BLaER1 (cell line): ENCODE results near the gene BAZ1A.
A peak's percentile ranks its signal among the peaks of the same experiment; 100 is the strongest.

Source experiments
- H3K27ac ChIP-seq: shearing (Covaris generic); formaldehyde crosslinking; 2 replicates; pipeline ENCODE4 v1.8.1; 2022
- H3K27me3 ChIP-seq: shearing (Covaris generic); formaldehyde crosslinking; 2 replicates; pipeline ENCODE4 v1.8.1; 2022
- H3K36me3 ChIP-seq: shearing (Covaris generic); formaldehyde crosslinking; 2 replicates; pipeline ENCODE4 v1.8.1; 2022
- H3K4me1 ChIP-seq: shearing (Covaris generic); formaldehyde crosslinking; 2 replicates; pipeline ENCODE4 v1.8.1; 2022
- H3K4me2 ChIP-seq: shearing (Covaris generic); formaldehyde crosslinking; 2 replicates; pipeline ENCODE4 v1.8.1; 2022
- H3K4me3 ChIP-seq: shearing (Covaris generic); formaldehyde crosslinking; 2 replicates; pipeline ENCODE4 v1.8.1; 2022
- H3K9ac ChIP-seq: shearing (Covaris generic); formaldehyde crosslinking; 2 replicates; pipeline ENCODE4 v1.8.1; 2022
- H3K9me3 ChIP-seq: shearing (Covaris generic); formaldehyde crosslinking; 2 replicates; pipeline ENCODE4 v1.8.1; 2022
- H4K20me1 ChIP-seq: shearing (Covaris generic); formaldehyde crosslinking; 2 replicates; pipeline ENCODE4 v1.8.1; 2022
- Cebpa-rat ChIP-seq: shearing (Covaris generic); IDR thresholded peaks from 2 replicates; pipeline ENCODE4 v1.8.1; 2022

BAZ1A gene

DNA sequence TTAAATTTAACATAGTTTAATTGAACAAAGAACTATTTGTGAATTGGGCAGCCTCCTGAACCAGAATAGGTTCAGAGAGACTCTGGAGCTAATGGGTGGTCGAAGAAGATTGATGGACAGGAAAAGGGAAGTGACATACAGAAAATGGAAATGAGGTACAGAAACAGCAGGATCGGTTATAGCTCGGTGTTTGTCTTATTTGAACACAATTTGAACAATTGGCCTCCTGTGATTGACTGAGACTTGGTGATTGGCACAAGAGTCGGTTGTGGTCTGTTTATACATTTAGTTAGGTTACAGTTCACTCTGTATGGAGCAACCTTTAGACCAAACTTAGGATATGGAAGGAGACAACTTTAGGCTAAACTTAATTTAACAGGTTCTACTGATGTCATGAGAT lies 142.4 kb downstream of the BAZ1A start:
- H3K27me3 ChIP-seq = no peaks in the 10 kb centered on the region
- H3K4me2 ChIP-seq = no peak overlapping the region
- no peak overlapping the region for H3K9ac ChIP-seq
- TF ChIP-seq Cebpa-rat = no peak
- H3K4me1 ChIP-seq = no peaks in the 10 kb centered on the region
- H4K20me1 ChIP-seq = no peaks in the 10 kb centered on the region
- no peak overlapping the region for H3K27ac ChIP-seq
- no peaks in the 10 kb centered on the region for H3K36me3 ChIP-seq
- H3K4me3 ChIP-seq = no peak overlapping the region
- no peaks in the 10 kb centered on the region for H3K9me3 ChIP-seq

DNA sequence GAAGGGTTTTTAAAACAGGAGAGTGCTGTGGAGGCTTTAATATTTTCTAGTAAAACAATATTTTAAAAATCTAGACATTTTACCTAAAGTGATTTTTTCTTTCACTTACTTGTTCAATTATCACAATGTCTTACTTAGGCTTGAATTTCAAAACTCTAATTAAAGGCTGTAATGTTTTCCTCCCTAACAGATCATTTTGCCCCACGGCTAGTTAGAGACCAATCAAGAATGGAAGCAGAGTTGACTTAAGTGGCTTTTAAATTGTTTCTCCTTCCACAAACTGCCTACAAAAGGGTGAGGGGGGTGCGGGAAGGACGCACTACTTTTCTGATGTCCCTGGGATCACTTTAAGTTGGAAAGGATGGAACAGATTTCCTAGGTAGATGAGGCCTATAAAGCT lies 151.3 kb downstream of the BAZ1A start:
- H3K27me3 ChIP-seq = no peaks in the 10 kb centered on the region
- H3K4me2 ChIP-seq = no peak overlapping the region
- H3K36me3 ChIP-seq = no peaks in the 10 kb centered on the region
- TF ChIP-seq Cebpa-rat = no peak
- no peaks in the 10 kb centered on the region for H4K20me1 ChIP-seq
- H3K9ac ChIP-seq = no peak overlapping the region
- no peak overlapping the region for H3K4me3 ChIP-seq
- H3K9me3 ChIP-seq = no peaks in the 10 kb centered on the region
- no peaks in the 10 kb centered on the region for H3K4me1 ChIP-seq
- no peak overlapping the region for H3K27ac ChIP-seq

DNA sequence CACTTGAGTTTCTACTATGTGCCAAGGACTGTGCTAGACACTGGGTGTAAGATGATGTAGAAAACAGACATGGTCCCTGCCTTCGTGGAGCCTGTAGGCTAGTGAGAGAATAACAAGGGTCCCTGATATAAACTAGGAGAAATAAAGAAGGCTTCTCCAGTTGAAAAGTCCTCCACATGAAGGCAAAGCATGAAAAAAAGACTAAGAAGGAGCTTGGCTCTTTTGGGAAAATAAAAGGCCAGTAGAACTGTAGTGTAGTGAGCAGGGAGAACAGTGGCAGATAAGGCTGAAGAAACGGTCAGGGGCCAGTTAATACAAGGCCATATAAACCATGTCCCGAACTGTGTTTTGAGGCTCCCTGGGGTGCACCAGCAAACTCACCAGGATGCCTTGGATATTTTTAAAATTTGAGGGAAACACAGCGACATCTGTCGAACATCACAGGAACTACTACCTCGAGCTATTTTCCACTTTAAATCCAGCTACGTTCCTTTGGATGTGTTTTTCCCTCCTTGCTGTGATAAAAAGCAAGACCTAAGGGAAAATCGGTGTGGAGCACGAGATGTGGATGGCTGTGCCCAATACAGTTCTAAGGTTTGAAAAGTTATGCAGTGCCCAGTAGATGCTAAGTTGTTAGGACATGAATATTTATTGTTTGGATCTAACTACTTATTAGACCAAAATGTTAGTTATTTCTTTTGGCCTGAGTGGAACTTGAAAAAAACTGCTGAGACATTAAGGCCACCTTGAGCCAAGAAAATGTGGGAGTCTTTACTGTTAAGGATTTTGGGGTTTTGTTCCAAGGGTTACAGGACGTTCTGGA lies 152.2 kb downstream of the BAZ1A start:
- Histone ChIP-seq H3K36me3 (no peaks in the 10 kb centered on the region), H3K9ac (no peak overlapping the region), H3K4me1 (no peaks in the 10 kb centered on the region), H4K20me1 (no peaks in the 10 kb centered on the region), H3K9me3 (no peaks in the 10 kb centered on the region), H3K4me2 (no peak overlapping the region), H3K4me3 (no peak overlapping the region), H3K27ac (no peak overlapping the region), H3K27me3 (no peaks in the 10 kb centered on the region)
- TF ChIP-seq Cebpa-rat = no peak

DNA sequence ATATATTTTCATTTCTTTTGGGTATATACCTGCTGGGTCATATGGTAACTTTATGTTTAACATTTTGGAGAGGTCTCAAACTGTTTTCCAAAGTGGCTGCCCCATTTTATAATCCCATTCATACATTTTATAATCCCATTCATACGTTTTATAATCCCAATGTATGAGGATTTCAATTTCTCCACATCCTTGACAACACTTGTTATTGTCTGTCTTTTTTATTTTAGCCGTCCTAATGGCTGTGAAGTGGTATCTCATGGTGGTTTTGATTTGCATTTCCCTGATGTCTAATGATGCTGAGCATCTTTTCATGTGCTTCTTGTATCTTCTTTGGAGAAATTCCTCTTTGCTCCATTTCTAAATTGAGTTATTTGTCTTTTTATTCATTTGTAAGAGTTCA lies 154.0 kb downstream of the BAZ1A start:
- H3K9me3 ChIP-seq = no peaks in the 10 kb centered on the region
- no peak for TF ChIP-seq Cebpa-rat
- H3K36me3 ChIP-seq = no peaks in the 10 kb centered on the region
- H3K9ac ChIP-seq = no peak overlapping the region
- H4K20me1 ChIP-seq = no peaks in the 10 kb centered on the region
- H3K27ac ChIP-seq = no peak overlapping the region
- no peak overlapping the region for H3K4me3 ChIP-seq
- no peaks in the 10 kb centered on the region for H3K4me1 ChIP-seq
- H3K4me2 ChIP-seq = no peak overlapping the region
- no peaks in the 10 kb centered on the region for H3K27me3 ChIP-seq

DNA sequence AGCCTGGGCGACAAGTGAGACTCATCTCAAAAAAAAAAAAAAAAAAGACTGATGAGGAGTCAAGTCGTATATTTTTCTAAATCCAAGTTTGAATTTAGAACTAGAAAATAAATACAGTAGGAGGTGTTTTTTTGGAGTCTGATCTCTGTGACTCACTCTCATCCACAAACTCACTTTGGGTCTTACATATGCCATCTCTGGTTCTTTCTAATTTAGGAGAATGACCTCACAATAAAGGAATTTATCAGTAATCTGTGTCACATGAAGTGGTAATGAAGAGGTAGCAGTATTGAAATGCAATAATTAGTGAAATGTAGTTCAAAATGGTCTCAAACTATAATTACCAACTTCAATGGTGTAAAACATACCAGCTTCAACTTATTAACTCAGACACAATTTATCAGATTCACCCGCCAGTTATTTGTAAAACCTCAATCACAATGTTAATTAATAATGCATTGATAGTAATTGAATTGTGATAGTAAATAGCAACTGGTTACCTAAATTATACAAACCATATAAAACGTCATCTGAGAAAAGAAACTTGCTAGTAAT lies 156.3 kb downstream of the BAZ1A start:
- Histone ChIP-seq H3K27ac (no peak overlapping the region), H3K36me3 (no peaks in the 10 kb centered on the region), H3K4me3 (no peak overlapping the region), H4K20me1 (no peaks in the 10 kb centered on the region), H3K9me3 (no peaks in the 10 kb centered on the region), H3K4me1 (no peaks in the 10 kb centered on the region), H3K27me3 (no peaks in the 10 kb centered on the region), H3K4me2 (no peak overlapping the region), H3K9ac (no peak overlapping the region)
- no peak for TF ChIP-seq Cebpa-rat

DNA sequence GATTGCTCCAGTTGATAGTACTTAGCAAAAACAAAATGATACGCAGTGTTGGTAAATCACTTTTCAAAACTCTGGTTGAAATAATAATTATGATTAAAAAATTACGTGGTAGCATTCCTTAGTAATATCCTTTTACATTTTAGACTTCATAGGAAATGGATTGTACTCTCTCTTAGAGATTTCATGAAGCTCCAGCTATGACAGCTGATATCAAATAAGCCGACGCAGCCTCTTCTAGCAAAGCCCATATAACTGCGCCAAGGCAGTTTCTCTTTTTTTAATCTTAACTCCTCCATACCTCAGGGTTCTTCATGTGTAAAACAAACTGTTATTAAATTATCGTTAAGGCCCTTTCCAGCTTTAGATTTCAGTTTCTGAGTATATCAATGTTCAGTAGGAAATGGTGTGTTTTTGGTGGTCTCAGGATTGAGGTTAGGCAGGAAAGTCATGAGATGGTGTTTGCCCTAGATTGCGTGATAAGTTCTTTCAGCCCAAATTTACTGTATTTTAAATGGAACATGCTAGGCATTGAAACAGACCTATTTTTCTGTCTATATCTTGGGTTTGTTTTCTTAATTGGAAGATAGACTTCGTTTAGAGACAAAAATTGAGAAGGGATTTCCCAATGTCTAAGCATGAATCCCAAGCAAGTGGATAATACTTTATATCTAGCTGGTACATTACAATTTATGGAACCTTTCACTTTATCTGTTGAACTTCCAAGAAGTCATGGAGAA lies 159.9 kb downstream of the BAZ1A start:
- no peaks in the 10 kb centered on the region for H4K20me1 ChIP-seq
- H3K4me2 ChIP-seq = peak overlapping the region; percentile 82
- no peaks in the 10 kb centered on the region for H3K27me3 ChIP-seq
- H3K4me1 ChIP-seq = peaks cover 33% of the 10 kb centered on the region
- H3K9me3 ChIP-seq = no peaks in the 10 kb centered on the region
- H3K27ac ChIP-seq = no peak overlapping the region
- TF ChIP-seq Cebpa-rat = no peak
- peak overlapping the region; percentile 86; the same call in 1 of the 2 replicates for H3K9ac ChIP-seq
- peak overlapping the region; percentile 81 for H3K4me3 ChIP-seq
- peaks cover 10% of the 10 kb centered on the region; the same call in 1 of the 2 replicates for H3K36me3 ChIP-seq

DNA sequence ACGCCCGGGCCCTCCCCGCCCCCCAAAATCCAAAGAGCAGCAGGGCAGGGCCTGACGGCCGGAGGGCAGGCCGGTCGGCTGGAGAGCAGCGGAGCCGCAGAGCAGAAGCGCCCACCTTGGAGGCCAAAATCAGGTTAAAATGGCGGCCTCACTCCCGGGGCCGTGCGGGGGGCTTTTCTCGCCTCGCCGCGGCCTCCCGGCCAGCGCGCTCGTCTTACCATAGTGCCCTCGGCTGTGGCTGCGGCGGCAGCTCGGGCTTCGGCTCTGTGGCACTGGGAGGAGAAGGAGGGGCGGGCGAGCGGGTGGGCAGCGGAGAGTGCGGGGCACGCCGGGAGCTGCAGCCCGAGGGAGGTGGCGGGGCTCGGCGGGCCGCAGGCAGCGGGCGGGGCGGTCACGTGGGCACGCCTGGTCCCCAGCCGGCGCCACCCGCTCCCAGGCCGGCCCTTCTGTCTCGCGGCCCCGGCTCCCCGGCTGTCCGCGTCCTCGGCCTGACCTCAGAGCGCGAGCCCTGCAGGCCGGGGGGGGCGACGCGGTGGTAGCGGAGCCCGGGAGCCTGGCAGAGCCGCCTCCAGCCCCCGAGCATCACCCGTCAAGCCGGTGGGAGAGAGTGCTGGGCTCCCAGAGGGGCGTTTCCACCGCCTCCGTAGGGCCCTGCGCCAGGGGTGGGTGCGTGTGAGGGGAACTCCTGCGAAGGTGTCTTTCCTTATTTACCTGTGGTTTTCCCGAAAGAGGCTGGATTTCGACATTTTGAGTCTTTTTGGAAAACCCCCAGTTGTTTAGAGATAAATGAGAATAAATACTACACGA lies 160.6 kb downstream of the BAZ1A start, which contains the start of gene CFL2:
Gene CFL2 (minus strand): TSS at position 274 of the 807 bp plus-strand sequence. CDS start 53 bp downstream, at position 221.
- Histone ChIP-seq H3K9me3 (no peaks in the 10 kb centered on the region), H3K4me1 (peaks cover 40% of the 10 kb centered on the region), H3K36me3 (peaks cover 10% of the 10 kb centered on the region; the same call in 1 of the 2 replicates), H3K27me3 (no peaks in the 10 kb centered on the region), H3K9ac (peak within 1 kb of the TSS; percentile 86), H3K4me2 (peak within 1 kb of the TSS; percentile 85), H3K4me3 (peak within 1 kb of the TSS; percentile 81), H3K27ac (peak within 1 kb of the TSS; percentile 87), H4K20me1 (no peaks in the 10 kb centered on the region)
- no peak for TF ChIP-seq Cebpa-rat

DNA sequence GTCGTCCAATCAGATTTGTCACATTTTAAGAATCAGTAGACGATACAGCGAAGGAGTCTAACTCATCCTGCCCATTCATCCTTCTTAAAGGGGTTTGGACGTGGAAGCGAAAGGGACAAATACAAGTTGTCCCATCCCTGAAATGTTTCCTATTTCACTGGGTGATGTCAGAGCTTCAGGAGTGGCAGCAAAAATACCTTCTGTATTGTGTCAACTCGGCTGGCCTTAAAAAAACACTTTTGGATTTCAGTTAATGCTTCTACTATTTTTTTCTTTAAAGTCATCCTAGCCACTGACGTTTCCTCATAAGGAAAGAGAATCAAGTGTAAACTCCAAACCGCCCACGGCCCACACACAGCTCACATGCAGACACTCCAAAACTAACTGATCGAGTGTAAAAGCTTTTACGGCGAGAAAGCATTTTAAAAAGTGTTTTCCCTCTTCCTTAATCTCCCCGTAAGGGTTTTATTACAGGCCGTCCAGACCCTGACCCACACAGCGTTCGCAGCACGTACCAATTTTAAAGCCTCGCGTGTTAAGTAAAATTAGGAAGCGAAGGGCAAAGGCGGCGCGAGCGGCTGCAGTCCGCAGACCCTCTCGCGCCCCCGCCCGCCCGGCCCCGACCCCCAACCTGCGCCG lies 161.4 kb downstream of the BAZ1A start:
- H3K27ac ChIP-seq = peak overlapping the region; percentile 87

DNA sequence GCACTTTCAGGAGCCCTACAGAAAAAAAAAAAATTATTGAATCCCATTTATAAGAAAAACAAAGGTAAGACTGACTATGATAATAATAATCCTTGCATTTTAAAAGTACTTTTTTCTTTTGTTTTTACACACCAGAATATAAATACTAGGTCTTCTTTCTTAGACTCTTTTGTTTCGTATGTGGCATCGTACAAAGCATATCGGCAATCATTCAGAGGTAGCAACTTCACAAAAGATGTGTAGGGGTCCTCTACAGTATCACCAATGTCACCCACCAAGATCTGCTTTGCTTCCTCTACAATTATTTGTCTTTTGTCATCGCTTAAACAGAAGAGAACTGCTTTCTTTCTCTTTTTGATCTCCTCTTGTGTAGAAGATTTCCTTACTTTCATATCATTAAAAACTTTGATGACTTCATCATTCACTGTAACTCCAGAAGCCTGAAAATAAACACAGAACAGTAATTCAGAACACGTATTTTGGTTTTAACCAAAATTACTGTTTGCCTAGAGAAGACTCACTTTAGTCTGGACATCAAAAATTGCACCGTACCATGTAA lies 162.0 kb downstream of the BAZ1A start:
- H3K4me1 ChIP-seq = peaks cover 49% of the 10 kb centered on the region
- no peaks in the 10 kb centered on the region for H3K27me3 ChIP-seq
- peaks cover 10% of the 10 kb centered on the region; the same call in 1 of the 2 replicates for H3K36me3 ChIP-seq
- 0 out of 2 replicates have a peak overlapping the region, but pooled peaks have one; percentile 87 for H3K27ac ChIP-seq
- TF ChIP-seq Cebpa-rat = no peak
- no peaks in the 10 kb centered on the region for H3K9me3 ChIP-seq
- H4K20me1 ChIP-seq = no peaks in the 10 kb centered on the region
- H3K4me2 ChIP-seq = peak overlapping the region; percentile 85
- peak overlapping the region; percentile 81 for H3K4me3 ChIP-seq
- peak overlapping the region; percentile 86 for H3K9ac ChIP-seq

More for the DNA sequence above, 161.4 kb downstream of the BAZ1A start:
- TF ChIP-seq Cebpa-rat = no peak
- no peaks in the 10 kb centered on the region for H3K27me3 ChIP-seq
- peaks cover 10% of the 10 kb centered on the region; the same call in 1 of the 2 replicates for H3K36me3 ChIP-seq
- H4K20me1 ChIP-seq = no peaks in the 10 kb centered on the region
- no peaks in the 10 kb centered on the region for H3K9me3 ChIP-seq
- H3K4me3 ChIP-seq = peak overlapping the region; percentile 81
- peaks cover 48% of the 10 kb centered on the region for H3K4me1 ChIP-seq
- peak overlapping the region; percentile 85 for H3K4me2 ChIP-seq
- H3K9ac ChIP-seq = peak overlapping the region; percentile 86
